Panc1 (cell line): ENCODE measurements around the gene PRKAA1.

Experiments
- CTCF ChIP-seq: fragments of 450-650 bp; IDR thresholded peaks from 2 replicates; pipeline ENCODE4 v1.5.1; 2017; ENCODE audit warnings: mild to moderate bottlenecking
- POLR2AphosphoS5 ChIP-seq: IDR thresholded peaks from 2 replicates; pipeline ENCODE4 v1.6.1; 2012; ENCODE audit warnings: mild to moderate bottlenecking, low read depth, low read length, moderate library complexity
- TCF7L2 ChIP-seq: IDR thresholded peaks from 2 replicates; pipeline ENCODE4 v1.6.1; 2011; ENCODE audit warnings: mild to moderate bottlenecking, low read depth, low read length, inconsistent platforms
- TF ChIP-seq, protein P1 (sequence below), 2 experiments: IDR thresholded peaks; 2 replicates each; pipeline ENCODE4 v1.6.1; 2011 to 2012; ENCODE audit warnings: low read depth in 2 of 2, control low read depth in 1 of 2, low read length in 1 of 2, mild to moderate bottlenecking in 1 of 2, moderate library complexity in 1 of 2; ENCODE audit not compliant: insufficient read depth in 1 of 2

GRCh38 chr5:40716590-40716989 is 81.6 kb downstream of the PRKAA1 start:
- TF ChIP-seq, protein P1, sequence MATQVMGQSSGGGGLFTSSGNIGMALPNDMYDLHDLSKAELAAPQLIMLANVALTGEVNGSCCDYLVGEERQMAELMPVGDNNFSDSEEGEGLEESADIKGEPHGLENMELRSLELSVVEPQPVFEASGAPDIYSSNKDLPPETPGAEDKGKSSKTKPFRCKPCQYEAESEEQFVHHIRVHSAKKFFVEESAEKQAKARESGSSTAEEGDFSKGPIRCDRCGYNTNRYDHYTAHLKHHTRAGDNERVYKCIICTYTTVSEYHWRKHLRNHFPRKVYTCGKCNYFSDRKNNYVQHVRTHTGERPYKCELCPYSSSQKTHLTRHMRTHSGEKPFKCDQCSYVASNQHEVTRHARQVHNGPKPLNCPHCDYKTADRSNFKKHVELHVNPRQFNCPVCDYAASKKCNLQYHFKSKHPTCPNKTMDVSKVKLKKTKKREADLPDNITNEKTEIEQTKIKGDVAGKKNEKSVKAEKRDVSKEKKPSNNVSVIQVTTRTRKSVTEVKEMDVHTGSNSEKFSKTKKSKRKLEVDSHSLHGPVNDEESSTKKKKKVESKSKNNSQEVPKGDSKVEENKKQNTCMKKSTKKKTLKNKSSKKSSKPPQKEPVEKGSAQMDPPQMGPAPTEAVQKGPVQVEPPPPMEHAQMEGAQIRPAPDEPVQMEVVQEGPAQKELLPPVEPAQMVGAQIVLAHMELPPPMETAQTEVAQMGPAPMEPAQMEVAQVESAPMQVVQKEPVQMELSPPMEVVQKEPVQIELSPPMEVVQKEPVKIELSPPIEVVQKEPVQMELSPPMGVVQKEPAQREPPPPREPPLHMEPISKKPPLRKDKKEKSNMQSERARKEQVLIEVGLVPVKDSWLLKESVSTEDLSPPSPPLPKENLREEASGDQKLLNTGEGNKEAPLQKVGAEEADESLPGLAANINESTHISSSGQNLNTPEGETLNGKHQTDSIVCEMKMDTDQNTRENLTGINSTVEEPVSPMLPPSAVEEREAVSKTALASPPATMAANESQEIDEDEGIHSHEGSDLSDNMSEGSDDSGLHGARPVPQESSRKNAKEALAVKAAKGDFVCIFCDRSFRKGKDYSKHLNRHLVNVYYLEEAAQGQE (IDR thresholded peaks at IDR 0.05; ENCODE audit: insufficient read depth in 1 of 2, low read depth in 2 of 2, low read length in 1 of 2), result no peak
- TF ChIP-seq TCF7L2 (no peak), CTCF (no peak), POLR2AphosphoS5 (no peak)
